Spleen (tissue), 11 donors: ENCODE data around the gene MCC. TPM values are rescaled to one million over a fixed set of nuclear protein-coding genes. Genes with fewer than 3 reads are reported as not detected.

Source experiments
- DNase-seq: peaks from one replicate; pipeline ENCODE4 v3.0.0-alpha.2; 2020
- H3K27ac ChIP-seq, 8 donors: fragments of 200-600 bp; sonication (generic) in 7 of 8; 1 replicate in 4 of 8; 2 replicates in 4 of 8; pipeline versions ENCODE4 v1.5.0 to v1.8.0; 2016 to 2021; ENCODE audit warnings: inconsistent platforms in 4 of 8, mild to moderate bottlenecking in 4 of 8, moderate library complexity in 1 of 8
- H3K27me3 ChIP-seq, 7 donors: fragments of 200-600 bp; sonication (generic) in 6 of 7; replicated peaks in 1 of 7; 1 replicate in 4 of 7; 2 replicates in 3 of 7; pipeline versions ENCODE4 v1.5.0 to v1.8.0; 2016 to 2021; ENCODE audit warnings: inconsistent platforms in 3 of 7, mild to moderate bottlenecking in 1 of 7
- H3K36me3 ChIP-seq, 6 donors: fragments of 200-600 bp; sonication (generic) in 5 of 6; 1 replicate in 4 of 6; 2 replicates in 2 of 6; pipeline versions ENCODE4 v1.5.0 to v1.8.0; 2016 to 2021; ENCODE audit warnings: inconsistent platforms in 2 of 6
- H3K4me1 ChIP-seq, 6 donors: fragments of 200-600 bp; sonication (generic) in 5 of 6; 1 replicate in 3 of 6; 2 replicates in 3 of 6; pipeline versions ENCODE4 v1.5.0 to v1.8.0; 2016 to 2021; ENCODE audit warnings: inconsistent platforms in 3 of 6
- H3K4me3 ChIP-seq, 8 donors: fragments of 200-600 bp; sonication (generic) in 7 of 8; 1 replicate in 4 of 8; 2 replicates in 4 of 8; pipeline versions ENCODE4 v1.5.0 to v1.8.0; 2016 to 2021; ENCODE audit warnings: inconsistent platforms in 4 of 8, mild to moderate bottlenecking in 4 of 8, moderate library complexity in 2 of 8
- H3K9me3 ChIP-seq, 8 donors: fragments of 200-600 bp; sonication (generic) in 7 of 8; 1 replicate in 4 of 8; 2 replicates in 4 of 8; pipeline versions ENCODE4 v1.5.0 to v1.8.0; 2016 to 2021; ENCODE audit warnings: inconsistent platforms in 4 of 8
- CTCF ChIP-seq, 11 experiments: fragments of 200-600 bp in 7 of 11; fragments of 450-650 bp in 4 of 11; sonication (generic) in 4 of 11; IDR thresholded peaks in 8 of 11; conservative IDR thresholded peaks in 3 of 11; 1 replicate in 7 of 11; 2 replicates in 4 of 11; pipeline versions ENCODE4 v1.4.0 to v1.8.0; 2016 to 2021; ENCODE audit warnings: antibody characterized with exemption in 11 of 11, inconsistent platforms in 4 of 11, mild to moderate bottlenecking in 1 of 11
- POLR2A ChIP-seq, 3 donors: fragments of 450-650 bp; IDR thresholded peaks; one replicate each; pipeline ENCODE4 v1.5.1; 2017; ENCODE audit warnings: antibody characterized with exemption in 3 of 3, mild to moderate bottlenecking in 1 of 3
- POLR2AphosphoS5 ChIP-seq, 3 donors: sonication (generic); formaldehyde crosslinking; IDR thresholded peaks; one replicate each; pipeline ENCODE4 v1.5.1; 2017; ENCODE audit warnings: antibody characterized with exemption in 3 of 3
- WGBS, 5 donors: extraction: QIAGEN DNeasy Blood & Tissue Kit in 3 of 5; methylation state at CpG; one replicate each; pipeline versions ENCODE4 v1.1.5 to v1.1.7; 2013 to 2018; 5-methylcytosine and 5-hydroxymethylcytosine counted together
- intact Hi-C: fragments of 100-400 bp; cut with DNase I; formaldehyde crosslinking; loops from one replicate; pipeline ENCODE4 v1.15.0; 2023; ENCODE audit warnings: low total_unique reads
- polyA plus RNA-seq, 3 donors: library from polyadenylated mRNA; stranded (reverse); fragments of 200-250 nt; gene quantifications; one replicate each; pipeline ENCODE4 v1.2.1, GENCODE V29; 2013
- total RNA-seq, 7 donors: library from RNA; depleted of rRNA in 3 of 7; stranded (reverse); fragments of >200 nt in 3 of 7; fragmentation: NEBNext Ultra II Directional in 4 of 7; extraction: Animal tissue kit (Norgen Biotek cat#: 25700) in 4 of 7; gene quantifications; one replicate each; pipeline versions ENCODE4 v1.1.0 to v1.2.1, GENCODE V29; 2016 to 2021
- donor health status: healthy with polysubstance abuse.
- donor health status: DM: no; HTN: no; CAD: no; lungs with moderate emphysema.
- donor health status: DM: no; HTN: no; CAD: no.
- donor health status: Bipolar disorder and iron deficiency.
- donor health status: healthy.
- donor health status: DM: no; HTN: no; CAD: no.
- donor health status: DM: yes; HTN: yes; CAD: no.

MCC gene
- total and polyA plus RNA-seq, 10 donors = 1.3 to 32.8 (median 15.8) TPM

GRCh38 chr5:113157886-113158285 is 330.4 kb downstream of the MCC start:
- no peaks in the 10 kb centered on the region for H3K9me3 ChIP-seq
- H3K27ac ChIP-seq = no peak overlapping the region
- WGBS, 5 donors = 87 to 97% (median 90%) methylated on average over 4 of the region's 4 CpGs
- TF ChIP-seq POLR2AphosphoS5 (IDR thresholded peaks at IDR 0.05) (no peak), CTCF (IDR thresholded peaks at IDR 0.05 in 8 of 11, conservative IDR thresholded peaks at IDR 0.05 in 3 of 11) (no peak), POLR2A (IDR thresholded peaks at IDR 0.05) (no peak)
- no peak overlapping the region for H3K4me3 ChIP-seq
- H3K36me3 ChIP-seq = no peaks in the 10 kb centered on the region
- DNase-seq = no peak
- intact Hi-C loops = no loop called here
- peaks cover 0 to 3% (median 0%) of the 10 kb centered on the region in 6 donors for H3K4me1 ChIP-seq
- H3K27me3 ChIP-seq = peaks cover 0 to 3% (median 0%) of the 10 kb centered on the region in 7 donors

DNA sequence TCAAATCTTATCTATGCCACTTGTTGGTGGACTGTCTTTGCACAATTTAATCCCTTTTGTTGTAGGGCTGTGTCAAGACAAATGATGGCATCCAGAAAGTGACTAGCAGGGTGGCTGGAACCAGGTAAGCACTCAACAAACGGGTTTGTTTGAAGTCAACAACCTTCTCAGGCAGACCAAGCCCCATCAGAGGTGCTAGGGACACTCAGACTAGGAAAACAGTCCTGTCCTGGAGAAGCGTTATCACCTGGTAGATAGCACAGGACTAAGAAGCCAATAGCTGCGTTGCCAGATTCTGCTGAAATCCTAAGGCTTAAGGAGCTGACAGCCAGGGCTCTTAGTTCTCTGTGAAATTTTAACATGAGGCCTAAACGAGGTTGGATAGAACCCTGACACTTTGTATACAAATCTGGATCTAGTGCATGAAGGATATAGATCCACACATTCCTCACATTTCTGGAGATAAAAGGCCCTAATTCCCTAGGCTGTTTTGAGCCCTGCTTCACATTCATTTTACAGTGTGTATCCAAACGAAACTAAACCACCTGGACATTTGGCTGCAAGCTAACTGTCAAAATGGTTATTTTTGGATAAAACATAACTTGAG is 331.9 kb downstream of the MCC start:
- H3K27me3 ChIP-seq = no peaks in the 10 kb centered on the region
- H3K4me1 ChIP-seq = peaks cover 0 to 3% (median 0%) of the 10 kb centered on the region in 6 donors
- intact Hi-C loops = no loop called here
- TF ChIP-seq POLR2AphosphoS5 (IDR thresholded peaks at IDR 0.05) (no peak), CTCF (IDR thresholded peaks at IDR 0.05 in 8 of 11, conservative IDR thresholded peaks at IDR 0.05 in 3 of 11) (no peak)
- H3K4me3 ChIP-seq = no peak overlapping the region
- H3K36me3 ChIP-seq = no peaks in the 10 kb centered on the region
- no peak overlapping the region for H3K27ac ChIP-seq
- H3K9me3 ChIP-seq = no peaks in the 10 kb centered on the region
- 76 to 83% (median 79%) methylated on average over 5 of the region's 5 CpGs for WGBS, 5 donors
- DNase-seq = no peak

GRCh38 chr5:113153512-113154097 is 334.6 kb downstream of the MCC start:
- intact Hi-C loops = no loop called here
- TF ChIP-seq POLR2AphosphoS5 (IDR thresholded peaks at IDR 0.05) (no peak), CTCF (IDR thresholded peaks at IDR 0.05 in 8 of 11, conservative IDR thresholded peaks at IDR 0.05 in 3 of 11) (no peak), POLR2A (IDR thresholded peaks at IDR 0.05) (no peak)
- Histone ChIP-seq H3K27ac (no peak overlapping the region), H3K4me1 (peaks cover 0 to 3% (median 0%) of the 10 kb centered on the region in 6 donors), H3K36me3 (no peaks in the 10 kb centered on the region), H3K4me3 (no peak overlapping the region), H3K9me3 (no peaks in the 10 kb centered on the region), H3K27me3 (no peaks in the 10 kb centered on the region)
- no peak for DNase-seq
- 46 to 78% (median 67%) methylated on average over 1 of the region's 1 CpG for WGBS, 5 donors

GRCh38 chr5:113152380-113152740 is 335.9 kb downstream of the MCC start:
- no peak overlapping the region for H3K4me3 ChIP-seq
- H3K4me1 ChIP-seq = peaks cover 0 to 3% (median 0%) of the 10 kb centered on the region in 6 donors
- H3K36me3 ChIP-seq = no peaks in the 10 kb centered on the region
- intact Hi-C loops = no loop called here
- no peaks in the 10 kb centered on the region for H3K9me3 ChIP-seq
- WGBS, 5 donors = 90 to 98% (median 94%) methylated on average over 2 of the region's 2 CpGs
- H3K27ac ChIP-seq = no peak overlapping the region
- TF ChIP-seq CTCF (IDR thresholded peaks at IDR 0.05 in 8 of 11, conservative IDR thresholded peaks at IDR 0.05 in 3 of 11) (no peak), POLR2A (IDR thresholded peaks at IDR 0.05) (no peak)
- no peaks in the 10 kb centered on the region for H3K27me3 ChIP-seq
- DNase-seq = no peak
